Activated CD8-positive, alpha-beta memory T cell treated with anti-CD3 and anti-CD28 coated beads, Interleukin-2, amount 10 ng/mL, durations not matched to agents 7 days and 5 days (primary cell): ENCODE results near the gene IFT20. TPM values are rescaled to one million over a fixed set of nuclear protein-coding genes. Genes with fewer than 3 reads are reported as not detected.

Source experiments
- ATAC-seq: fragments of 150-1000 bp; cut with Tn5 transposase; one replicate; pipeline ENCODE4 v1.10.0; 2021; ENCODE audit warnings: moderate library complexity
- CTCF ChIA-PET: fragments of 350-600 bp; sonication (Branson Sonifier 250); formaldehyde crosslinking; loops from one replicate; lab custom pipeline; 2021; ENCODE audit warnings: antibody characterized with exemption; lab: Charles Lee
- DNase-seq: peaks from one replicate; pipeline ENCODE4 v3.0.0-alpha.2; 2020
- H3K27ac Mint-ChIP-seq: one replicate; pipeline ENCODE4 v1.8.0; 2021; ENCODE audit warnings: mild to moderate bottlenecking, mixed read lengths
- H3K27me3 Mint-ChIP-seq: one replicate; pipeline ENCODE4 v1.8.0; 2021; ENCODE audit warnings: mixed read lengths
- H3K36me3 Mint-ChIP-seq: one replicate; pipeline ENCODE4 v1.8.0; 2021; ENCODE audit warnings: mild to moderate bottlenecking, mixed read lengths
- H3K4me1 Mint-ChIP-seq: one replicate; pipeline ENCODE4 v1.8.0; 2021; ENCODE audit warnings: mixed read lengths
- H3K4me3 Mint-ChIP-seq: one replicate; pipeline ENCODE4 v1.8.0; 2021; ENCODE audit warnings: mild to moderate bottlenecking, moderate library complexity, mixed read lengths
- H3K9me3 Mint-ChIP-seq: one replicate; pipeline ENCODE4 v1.8.0; 2022; ENCODE audit warnings: low read depth, mixed read lengths
- microRNA-seq: library from miRNA; unstranded; fragments of <30 nt; microRNA quantifications from one replicate; pipeline ENCODE4 v1.2.0, GENCODE V29; 2022
- total RNA-seq, 2 experiments: library from RNA; stranded (reverse); gene quantifications; one replicate each; pipeline ENCODE4 v1.2.3, GENCODE V29; 2021

Gene IFT20
- total RNA-seq, 2 experiments from 2014 or later = 20.2 to 22.8 TPM

DNA sequence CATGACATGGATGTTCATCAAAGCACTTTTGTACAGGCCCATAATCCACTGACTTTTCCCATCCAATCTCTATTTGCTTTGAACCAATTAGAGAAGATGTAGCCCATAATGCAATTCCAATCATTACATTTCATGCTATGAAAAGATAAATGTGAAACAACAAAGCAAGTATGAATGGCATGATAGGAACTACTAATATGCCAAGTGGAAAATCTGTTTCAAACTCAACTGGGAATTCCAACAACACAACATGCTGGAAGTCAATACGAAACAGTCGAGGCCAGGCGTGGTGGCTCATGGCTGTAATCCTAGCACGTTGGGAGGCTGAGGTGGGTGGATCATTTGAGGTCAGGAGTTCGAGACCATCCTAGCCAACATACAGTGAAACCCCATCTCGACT is 55.9 kb downstream of the IFT20 start:
- Mint-ChIP-seq H3K4me1 (peaks cover 17% of the 10 kb centered on the region), H3K9me3 (no peaks in the 10 kb centered on the region), H3K27me3 (peaks cover 81% of the 10 kb centered on the region), H3K27ac (no peak overlapping the region), H3K36me3 (peaks cover 3% of the 10 kb centered on the region), H3K4me3 (no peak overlapping the region)
- no peak for DNase-seq
- CTCF ChIA-PET = interaction anchor here (1.6 kb wide), 1 partner anchor 27 kb away, joined by 4 read pairs; no protein-coding TSS in a partner anchor
- no peak for ATAC-seq

Small RNA genes within 50 kb of the gene (microRNA-seq; reads per million reads assigned to microRNA genes)
- 3.0 reads per million for gene MIR4723

Other genes starting within 250 kb of the IFT20 start
- 10 to 100 TPM; 26.2 to 39.7 TPM for gene TMEM97, start 16.3 kb downstream of the IFT20 start, total RNA-seq
- 10 to 100 TPM; 19.5 to 22.2 TPM for gene TNFAIP1, start 289 bp upstream of the IFT20 start, total RNA-seq
- gene POLDIP2, start 22.1 kb upstream of the IFT20 start, total RNA-seq = 10 to 100 TPM; 68.6 to 83.5 TPM
- gene SEBOX, start 29.7 kb upstream of the IFT20 start, total RNA-seq = not detected
- gene VTN, start 34.8 kb upstream of the IFT20 start, total RNA-seq = under 1 TPM; 0.18 to 0.26 TPM
- gene SARM1, start 36.2 kb upstream of the IFT20 start, total RNA-seq = 10 to 100 TPM; 20.2 to 24.8 TPM
- gene SLC46A1, start 70.7 kb upstream of the IFT20 start, total RNA-seq = 1 to 10 TPM; 3.0 to 5.3 TPM
- not detected for gene SLC13A2, start 138.2 kb upstream of the IFT20 start, total RNA-seq
- not detected for gene FOXN1, start 170.9 kb upstream of the IFT20 start, total RNA-seq
- 10 to 100 TPM; 41.2 to 59.0 TPM for gene UNC119, start 217.2 kb upstream of the IFT20 start, total RNA-seq
- 10 to 100 TPM; 61.0 to 66.2 TPM for gene PIGS, start 236.1 kb upstream of the IFT20 start, total RNA-seq
- 10 to 100 TPM; 36.9 to 52.0 TPM for gene ALDOC, start 241.4 kb upstream of the IFT20 start, total RNA-seq